Panc1 (cell line): ENCODE measurements around the gene GFAP. TPM values are rescaled to one million over a fixed set of nuclear protein-coding genes. Genes with fewer than 3 reads are reported as not detected.

ENCODE experiments used
- ATAC-seq: fragments of 200-7000 bp; cut with Tn5 transposase; 2 replicates; pipeline ENCODE4 v1.9.1; 2020; ENCODE audit warnings: mild to moderate bottlenecking, moderate library complexity
- BruUV-seq: library from RNA; stranded (reverse); fragments of 400-500 nt; replicated peaks from 2 replicates; lab custom pipeline; 2021; lab: Mats Ljungman, UMichigan
- CTCF ChIA-PET: fragments of 300-600 bp; sonication (Branson Sonifier 250); formaldehyde crosslinking; loops from one replicate; lab custom pipeline; 2022; ENCODE audit warnings: antibody characterized with exemption; lab: Charles Lee
- POLR2A ChIA-PET: fragments of 300-600 bp; sonication (Branson Sonifier 250); formaldehyde crosslinking; loops from one replicate; lab custom pipeline; 2022; ENCODE audit warnings: antibody characterized with exemption; lab: Charles Lee
- DNase-seq: peaks from one replicate; pipeline ENCODE4 v3.0.0-alpha.2; 2010; ENCODE audit warnings: low read depth, low spot score
- H3K27ac ChIP-seq: 2 replicates; pipeline ENCODE4 v1.5.1; 2011; ENCODE audit warnings: mild to moderate bottlenecking, low read length, inconsistent platforms
- H3K27me3 ChIP-seq: fragments of 200-500 bp; sonication (Bioruptor generic); 2 replicates; pipeline ENCODE4 v1.6.0; 2014; ENCODE audit warnings: low read length, inconsistent platforms; ENCODE audit not compliant: control insufficient read depth, insufficient read depth
- H3K36me3 ChIP-seq: fragments of 200-500 bp; sonication (Bioruptor generic); 2 replicates; pipeline ENCODE4 v1.5.1; 2014; ENCODE audit warnings: inconsistent platforms, mild to moderate bottlenecking, low read length, moderate library complexity; ENCODE audit not compliant: control insufficient read depth, insufficient read depth
- H3K4me1 ChIP-seq: 2 replicates; pipeline ENCODE4 v1.5.1; 2011; ENCODE audit warnings: inconsistent platforms, mild to moderate bottlenecking, low read length, moderate library complexity; ENCODE audit not compliant: control insufficient read depth, insufficient read depth
- H3K4me3 ChIP-seq, 2 experiments: 2 replicates each; pipeline ENCODE4 v1.5.1; 2011 to 2012; ENCODE audit warnings: low read depth in 2 of 2, low read length in 2 of 2, mild to moderate bottlenecking in 2 of 2, inconsistent platforms in 1 of 2, moderate library complexity in 1 of 2
- H3K9me3 ChIP-seq: fragments of 200-500 bp; sonication (Bioruptor generic); 2 replicates; pipeline ENCODE4 v1.5.1; 2014; ENCODE audit warnings: low read depth, mild to moderate bottlenecking, inconsistent platforms, low read length, moderate library complexity; ENCODE audit not compliant: control insufficient read depth, insufficient read depth
- POLR2AphosphoS5 ChIP-seq: IDR thresholded peaks from 2 replicates; pipeline ENCODE4 v1.6.1; 2012; ENCODE audit warnings: mild to moderate bottlenecking, low read depth, low read length, moderate library complexity
- SIN3A ChIP-seq: IDR thresholded peaks from 2 replicates; pipeline ENCODE4 v1.6.1; 2012; ENCODE audit warnings: low read depth, mild to moderate bottlenecking, low read length, moderate library complexity, borderline replicate concordance; ENCODE audit not compliant: insufficient read depth
- TCF7L2 ChIP-seq: IDR thresholded peaks from 2 replicates; pipeline ENCODE4 v1.6.1; 2011; ENCODE audit warnings: mild to moderate bottlenecking, low read depth, low read length, inconsistent platforms
- in situ Hi-C: cut with HindIII; loops from 2 replicates; pipeline ENCODE4 v1.10.0; 2016; ENCODE audit warnings: low sequenced_read_pairs, low pct_unique_long_range_greater_than_20kb
- intact Hi-C: fragments of 100-400 bp; cut with micrococcal nuclease; formaldehyde crosslinking; loops from one replicate; pipeline ENCODE4 v1.10.0; 2022; ENCODE audit not compliant: unreplicated experiment
- total RNA-seq: library from RNA; stranded (reverse); gene quantifications from one replicate; pipeline ENCODE4 v1.2.1, GENCODE V29; 2021; ENCODE audit not compliant: unreplicated experiment
- TF ChIP-seq, protein P1 (sequence below), 2 experiments: IDR thresholded peaks; 2 replicates each; pipeline ENCODE4 v1.6.1; 2011 to 2012; ENCODE audit warnings: low read depth in 2 of 2, control low read depth in 1 of 2, low read length in 1 of 2, mild to moderate bottlenecking in 1 of 2, moderate library complexity in 1 of 2; ENCODE audit not compliant: insufficient read depth in 1 of 2
- TF ChIP-seq, protein P2 (sequence below): fragments of 450-650 bp; IDR thresholded peaks from 2 replicates; pipeline ENCODE4 v1.5.1; 2017; ENCODE audit warnings: mild to moderate bottlenecking

Gene GFAP
- total RNA-seq, 1 experiment from 2014 or later: not detected

DNA sequence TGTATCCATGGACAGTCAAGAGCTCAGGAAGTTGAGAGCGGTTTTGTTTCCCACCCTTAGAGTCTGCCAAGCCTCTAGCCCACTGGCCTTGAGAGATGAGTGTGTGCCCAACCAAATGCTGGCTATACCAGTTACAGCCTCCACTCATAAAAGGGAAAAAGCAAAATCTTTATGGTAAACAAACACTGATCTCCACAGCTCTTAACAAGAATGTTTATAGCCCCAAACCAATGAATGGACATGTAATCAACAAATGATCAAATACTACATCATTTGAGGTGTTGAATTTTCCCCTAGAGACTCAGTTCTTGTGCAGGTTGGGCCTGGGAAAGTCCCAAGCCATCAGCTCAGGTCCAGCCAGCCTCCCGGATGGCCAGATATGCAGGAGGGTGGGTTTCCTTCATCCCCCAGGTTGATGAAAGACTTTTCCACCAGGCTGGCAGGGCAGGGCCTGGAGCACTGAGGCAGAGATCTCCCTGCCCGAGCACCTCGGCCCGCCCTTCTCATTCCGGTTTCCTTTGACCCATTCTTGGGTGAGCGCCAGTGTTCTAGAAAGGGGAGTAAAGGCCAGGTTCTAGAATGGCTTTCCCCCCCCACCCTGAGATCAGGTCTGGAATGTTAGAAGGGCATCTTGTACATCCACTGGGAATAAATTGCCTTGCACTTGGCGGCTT lies 12.2 kb downstream of the GFAP start:
- DNase-seq: no peak
- H3K9me3 ChIP-seq: no peaks in the 10 kb centered on the region
- in situ Hi-C loops: no loop called here
- H3K36me3 ChIP-seq: peaks cover 4% of the 10 kb centered on the region; the same call in 1 of the 2 replicates
- no peaks in the 10 kb centered on the region for H3K27me3 ChIP-seq
- TF ChIP-seq TCF7L2 (no peak), POLR2AphosphoS5 (no peak), SIN3A (no peak)
- TF ChIP-seq, protein P1, sequence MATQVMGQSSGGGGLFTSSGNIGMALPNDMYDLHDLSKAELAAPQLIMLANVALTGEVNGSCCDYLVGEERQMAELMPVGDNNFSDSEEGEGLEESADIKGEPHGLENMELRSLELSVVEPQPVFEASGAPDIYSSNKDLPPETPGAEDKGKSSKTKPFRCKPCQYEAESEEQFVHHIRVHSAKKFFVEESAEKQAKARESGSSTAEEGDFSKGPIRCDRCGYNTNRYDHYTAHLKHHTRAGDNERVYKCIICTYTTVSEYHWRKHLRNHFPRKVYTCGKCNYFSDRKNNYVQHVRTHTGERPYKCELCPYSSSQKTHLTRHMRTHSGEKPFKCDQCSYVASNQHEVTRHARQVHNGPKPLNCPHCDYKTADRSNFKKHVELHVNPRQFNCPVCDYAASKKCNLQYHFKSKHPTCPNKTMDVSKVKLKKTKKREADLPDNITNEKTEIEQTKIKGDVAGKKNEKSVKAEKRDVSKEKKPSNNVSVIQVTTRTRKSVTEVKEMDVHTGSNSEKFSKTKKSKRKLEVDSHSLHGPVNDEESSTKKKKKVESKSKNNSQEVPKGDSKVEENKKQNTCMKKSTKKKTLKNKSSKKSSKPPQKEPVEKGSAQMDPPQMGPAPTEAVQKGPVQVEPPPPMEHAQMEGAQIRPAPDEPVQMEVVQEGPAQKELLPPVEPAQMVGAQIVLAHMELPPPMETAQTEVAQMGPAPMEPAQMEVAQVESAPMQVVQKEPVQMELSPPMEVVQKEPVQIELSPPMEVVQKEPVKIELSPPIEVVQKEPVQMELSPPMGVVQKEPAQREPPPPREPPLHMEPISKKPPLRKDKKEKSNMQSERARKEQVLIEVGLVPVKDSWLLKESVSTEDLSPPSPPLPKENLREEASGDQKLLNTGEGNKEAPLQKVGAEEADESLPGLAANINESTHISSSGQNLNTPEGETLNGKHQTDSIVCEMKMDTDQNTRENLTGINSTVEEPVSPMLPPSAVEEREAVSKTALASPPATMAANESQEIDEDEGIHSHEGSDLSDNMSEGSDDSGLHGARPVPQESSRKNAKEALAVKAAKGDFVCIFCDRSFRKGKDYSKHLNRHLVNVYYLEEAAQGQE (IDR thresholded peaks at IDR 0.05; ENCODE audit: insufficient read depth in 1 of 2, low read depth in 2 of 2, low read length in 1 of 2): no peak
- TF ChIP-seq, protein P2, sequence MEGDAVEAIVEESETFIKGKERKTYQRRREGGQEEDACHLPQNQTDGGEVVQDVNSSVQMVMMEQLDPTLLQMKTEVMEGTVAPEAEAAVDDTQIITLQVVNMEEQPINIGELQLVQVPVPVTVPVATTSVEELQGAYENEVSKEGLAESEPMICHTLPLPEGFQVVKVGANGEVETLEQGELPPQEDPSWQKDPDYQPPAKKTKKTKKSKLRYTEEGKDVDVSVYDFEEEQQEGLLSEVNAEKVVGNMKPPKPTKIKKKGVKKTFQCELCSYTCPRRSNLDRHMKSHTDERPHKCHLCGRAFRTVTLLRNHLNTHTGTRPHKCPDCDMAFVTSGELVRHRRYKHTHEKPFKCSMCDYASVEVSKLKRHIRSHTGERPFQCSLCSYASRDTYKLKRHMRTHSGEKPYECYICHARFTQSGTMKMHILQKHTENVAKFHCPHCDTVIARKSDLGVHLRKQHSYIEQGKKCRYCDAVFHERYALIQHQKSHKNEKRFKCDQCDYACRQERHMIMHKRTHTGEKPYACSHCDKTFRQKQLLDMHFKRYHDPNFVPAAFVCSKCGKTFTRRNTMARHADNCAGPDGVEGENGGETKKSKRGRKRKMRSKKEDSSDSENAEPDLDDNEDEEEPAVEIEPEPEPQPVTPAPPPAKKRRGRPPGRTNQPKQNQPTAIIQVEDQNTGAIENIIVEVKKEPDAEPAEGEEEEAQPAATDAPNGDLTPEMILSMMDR: no peak
- BruUV-seq: no TSS peak
- H3K4me1 ChIP-seq: peaks cover 14% of the 10 kb centered on the region
- POLR2A ChIA-PET: no interaction called here
- no peak overlapping the region for H3K27ac ChIP-seq
- ATAC-seq: no peak
- intact Hi-C loops: no loop called here
- CTCF ChIA-PET: interaction anchor here (1.0 kb wide), 1 partner anchor 119 kb away, joined by 3 read pairs; no protein-coding TSS in a partner anchor
- no peak overlapping the region for H3K4me3 ChIP-seq

DNA sequence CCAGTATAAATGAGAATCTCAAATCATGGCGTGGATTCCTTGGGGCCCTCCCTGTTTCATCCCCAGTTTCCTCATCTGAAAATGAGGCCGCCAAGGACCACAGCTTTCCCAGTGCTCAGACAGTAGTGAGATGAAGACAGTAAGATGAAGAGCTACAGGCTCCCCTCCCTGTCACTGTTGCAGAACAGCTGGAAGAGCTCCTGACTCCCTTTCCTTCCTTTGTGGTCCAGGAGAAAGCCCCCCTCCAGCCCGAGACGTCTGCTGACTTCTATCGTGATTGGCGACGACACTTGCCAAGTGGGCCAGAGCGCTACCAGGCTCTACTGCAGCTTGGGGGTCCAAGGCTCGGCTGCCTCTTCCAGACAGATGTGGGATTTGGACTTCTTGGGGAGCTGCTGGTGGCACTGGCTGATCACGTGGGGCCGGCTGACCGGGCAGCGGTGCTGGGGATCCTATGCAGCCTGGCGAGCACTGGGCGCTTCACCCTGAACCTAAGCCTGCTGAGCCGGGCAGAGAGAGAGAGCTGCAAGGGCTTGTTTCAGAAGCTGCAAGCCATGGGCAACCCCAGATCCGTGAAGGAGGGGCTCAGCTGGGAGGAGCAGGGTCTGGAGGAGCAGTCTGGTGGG lies 13.1 kb downstream of the GFAP start:
- intact Hi-C loops: no loop called here
- DNase-seq: no peak

More for the DNA sequence above, 13.1 kb downstream of the GFAP start:
- in situ Hi-C loops: no loop called here
- H3K27me3 ChIP-seq: no peaks in the 10 kb centered on the region
- TF ChIP-seq, protein P1 (IDR thresholded peaks at IDR 0.05; ENCODE audit: insufficient read depth in 1 of 2, low read depth in 2 of 2, low read length in 1 of 2): no peak
- TF ChIP-seq TCF7L2 (no peak), SIN3A (no peak), POLR2AphosphoS5 (no peak)
- TF ChIP-seq, protein P2: no peak
- H3K4me3 ChIP-seq: no peak overlapping the region
- peaks cover 14% of the 10 kb centered on the region for H3K4me1 ChIP-seq
- no peaks in the 10 kb centered on the region for H3K9me3 ChIP-seq
- ATAC-seq: no peak
- no TSS peak for BruUV-seq
- CTCF ChIA-PET: interaction anchor here (1.0 kb wide), 1 partner anchor 120 kb away, joined by 3 read pairs; no protein-coding TSS in a partner anchor
- POLR2A ChIA-PET: interaction anchor here (0.6 kb wide), 2 partner anchors 47 to 1415 kb away, joined by 3 read pairs; no protein-coding TSS in a partner anchor
- H3K36me3 ChIP-seq: peaks cover 4% of the 10 kb centered on the region; the same call in 1 of the 2 replicates
- H3K27ac ChIP-seq: no peak overlapping the region
